GM23338 (cell line): ENCODE results near the gene MAN1A2. TPM values are rescaled to one million over a fixed set of nuclear protein-coding genes. Genes with fewer than 3 reads are reported as not detected.

Experiments
- ATAC-seq: fragments of 200-7000 bp; cut with Tn5 transposase; 3 replicates; pipeline ENCODE4 v1.9.1; 2020
- DNase-seq: peaks from one replicate; pipeline ENCODE4 v3.0.0-alpha.2; 2015; ENCODE audit warnings: low spot score
- H2AFZ ChIP-seq: fragments of 200-600 bp; sonication (generic); 2 replicates; pipeline ENCODE4 v1.8.0; 2016; ENCODE audit warnings: antibody characterized with exemption, mild to moderate bottlenecking, moderate library complexity
- H3F3A ChIP-seq: fragments of 200-600 bp; sonication (generic); replicated peaks from 2 replicates; pipeline ENCODE4 v1.8.0; 2017; ENCODE audit warnings: antibody characterized with exemption, mixed run types, low read depth
- H3K27ac ChIP-seq: fragments of 200-600 bp; sonication (generic); 2 replicates; pipeline ENCODE4 v1.6.1; 2016; ENCODE audit warnings: low read depth
- H3K27me3 ChIP-seq: fragments of 200-600 bp; sonication (generic); 2 replicates; pipeline ENCODE4 v1.8.0; 2016; ENCODE audit warnings: mild to moderate bottlenecking, mixed run types, moderate library complexity; ENCODE audit not compliant: insufficient read depth
- H3K36me3 ChIP-seq: fragments of 200-600 bp; sonication (generic); 2 replicates; pipeline ENCODE4 v1.8.0; 2016; ENCODE audit warnings: mild to moderate bottlenecking; ENCODE audit not compliant: insufficient read depth
- H3K4me1 ChIP-seq: fragments of 200-600 bp; sonication (generic); 2 replicates; pipeline ENCODE4 v1.8.0; 2016; ENCODE audit warnings: mild to moderate bottlenecking, moderate library complexity; ENCODE audit not compliant: insufficient read depth
- H3K4me2 ChIP-seq: fragments of 200-600 bp; sonication (generic); 2 replicates; pipeline ENCODE4 v1.7.1; 2017; ENCODE audit warnings: mixed run types
- H3K4me3 ChIP-seq: fragments of 200-600 bp; sonication (generic); 2 replicates; pipeline ENCODE4 v1.6.1; 2016; ENCODE audit warnings: mixed run types
- H3K79me2 ChIP-seq: fragments of 200-600 bp; sonication (generic); replicated peaks from 2 replicates; pipeline ENCODE4 v1.8.0; 2017; ENCODE audit warnings: mild to moderate bottlenecking; ENCODE audit not compliant: insufficient read depth
- H3K9me2 ChIP-seq: fragments of 200-600 bp; sonication (generic); 2 replicates; pipeline ENCODE4 v1.8.0; 2017; ENCODE audit not compliant: insufficient read depth
- H4K20me1 ChIP-seq: fragments of 200-600 bp; sonication (generic); replicated peaks from 2 replicates; pipeline ENCODE4 v1.8.0; 2017; ENCODE audit warnings: mild to moderate bottlenecking; ENCODE audit not compliant: insufficient read depth
- H3K27ac Mint-ChIP-seq: 2 replicates; pipeline ENCODE4 v1.8.0; 2020; ENCODE audit warnings: inconsistent platforms, mild to moderate bottlenecking, moderate library complexity, mixed read lengths
- H3K27me3 Mint-ChIP-seq: 3 replicates; pipeline ENCODE4 v1.8.0; 2022; ENCODE audit warnings: low read depth, mild to moderate bottlenecking, moderate library complexity, mixed read lengths, inconsistent platforms; ENCODE audit not compliant: insufficient read depth, poor library complexity
- H3K36me3 Mint-ChIP-seq: 3 replicates; pipeline ENCODE4 v1.8.0; 2021; ENCODE audit warnings: low read depth, mild to moderate bottlenecking, inconsistent platforms, moderate library complexity, mixed read lengths
- H3K4me1 Mint-ChIP-seq: 3 replicates; pipeline ENCODE4 v1.8.0; 2020; ENCODE audit warnings: mild to moderate bottlenecking, inconsistent platforms, mixed read lengths
- H3K4me3 Mint-ChIP-seq: 3 replicates; pipeline ENCODE4 v1.8.0; 2021; ENCODE audit warnings: moderate library complexity, mild to moderate bottlenecking, inconsistent platforms, mixed read lengths
- H3K9me3 Mint-ChIP-seq: 3 replicates; pipeline ENCODE4 v1.8.0; 2020; ENCODE audit warnings: moderate library complexity, mild to moderate bottlenecking, inconsistent platforms, mixed read lengths
- CTCF ChIP-seq, 2 experiments: fragments of 200-600 bp in 1 of 2; sonication (generic) in 1 of 2; conservative IDR thresholded peaks; 2 replicates each; pipeline versions ENCODE4 v1.5.1 to v1.6.1; 2016 to 2017; ENCODE audit warnings: antibody characterized with exemption in 2 of 2, low read depth in 2 of 2, mild to moderate bottlenecking in 2 of 2, moderate library complexity in 1 of 2
- EZH2 ChIP-seq: fragments of 200-600 bp; sonication (generic); IDR thresholded peaks from one replicate; pipeline ENCODE4 v1.8.0; 2017; ENCODE audit warnings: antibody characterized with exemption, mild to moderate bottlenecking, low read depth; ENCODE audit not compliant: unreplicated experiment
- JUNB ChIP-seq: IDR thresholded peaks from one replicate; pipeline ENCODE4 v1.6.1; 2016; ENCODE audit warnings: antibody characterized with exemption; ENCODE audit not compliant: unreplicated experiment
- NANOG ChIP-seq: IDR thresholded peaks from 2 replicates; pipeline ENCODE4 v1.6.1; 2016; ENCODE audit warnings: antibody characterized with exemption, borderline replicate concordance
- REST ChIP-seq: IDR thresholded peaks from one replicate; pipeline ENCODE4 v1.6.1; 2018; ENCODE audit warnings: antibody characterized with exemption; ENCODE audit not compliant: unreplicated experiment
- STAT1 ChIP-seq: IDR thresholded peaks from one replicate; pipeline ENCODE4 v1.6.1; 2016; ENCODE audit warnings: antibody characterized with exemption; ENCODE audit not compliant: unreplicated experiment
- ZNF114 ChIP-seq: fragments of 250-450 bp; sonication (Bioruptor Pico); IDR thresholded peaks from 2 replicates; pipeline ENCODE4 v1.5.0; 2020; ENCODE audit warnings: mild to moderate bottlenecking, moderate library complexity
- ZNF331 ChIP-seq: fragments of 250-450 bp; sonication (Bioruptor Pico); IDR thresholded peaks from 2 replicates; pipeline ENCODE4 v1.5.0; 2020; ENCODE audit warnings: low read depth, mild to moderate bottlenecking, moderate library complexity
- ZNF462 ChIP-seq: fragments of 250-450 bp; sonication (Bioruptor Pico); IDR thresholded peaks from 2 replicates; pipeline ENCODE4 v1.5.0; 2020; ENCODE audit warnings: mild to moderate bottlenecking, moderate library complexity
- polyA plus RNA-seq: library from polyadenylated mRNA; unstranded; fragments of >200 nt; fragmentation: Nextera tagmentation; extraction: Ambion mirVana; gene quantifications from 2 replicates; pipeline ENCODE4 v1.2.1, GENCODE V29; 2016
- total RNA-seq: library from RNA; depleted of rRNA; stranded (reverse); fragments of >200 nt; shearing (Covaris generic); gene quantifications from 2 replicates; pipeline ENCODE4 v1.2.3, GENCODE V29; 2014

MAN1A2 gene
- total and polyA plus RNA-seq, 2 experiments from 2014 or later: 18.6 to 22.2 TPM

GRCh38 chr1:117396636-117397035 lies 29.4 kb downstream of the MAN1A2 start (continued):
- no peak for TF ChIP-seq EZH2
- no peak for TF ChIP-seq CTCF (conservative IDR thresholded peaks at IDR 0.05; ENCODE audit: low read depth in 2 of 2)
- TF ChIP-seq JUNB: no peak
- no peak for TF ChIP-seq ZNF114

GRCh38 chr1:117398957-117399356 lies 31.7 kb downstream of the MAN1A2 start:
- peaks cover 20% of the 10 kb centered on the region for H3K36me3 Mint-ChIP-seq
- Histone ChIP-seq H4K20me1 (no peaks in the 10 kb centered on the region), H3K4me2 (no peak overlapping the region), H3K36me3 (peaks cover 7% of the 10 kb centered on the region; the same call in 1 of the 2 replicates), H3K27ac (no peak overlapping the region), H3K79me2 (peaks cover 44% of the 10 kb centered on the region), H3K4me1 (no peaks in the 10 kb centered on the region), H3K4me3 (no peak overlapping the region), H2AFZ (no peak overlapping the region), H3K27me3 (no peaks in the 10 kb centered on the region), H3K9me2 (peaks cover 11% of the 10 kb centered on the region; the same call in 1 of the 2 replicates), H3F3A (no peaks in the 10 kb centered on the region)
- DNase-seq: no peak
- peaks cover 9% of the 10 kb centered on the region for H3K9me3 Mint-ChIP-seq
- H3K4me1 Mint-ChIP-seq: peaks cover 7% of the 10 kb centered on the region; the same call in 1 of the 3 replicates
- no peak overlapping the region for H3K27ac Mint-ChIP-seq
- TF ChIP-seq STAT1 (no peak), ZNF462 (CRISPR knock-in tag) (no peak), REST (no peak), ZNF331 (no peak), EZH2 (no peak), NANOG (no peak)
- H3K27me3 Mint-ChIP-seq: no peaks in the 10 kb centered on the region
- no peak overlapping the region for H3K4me3 Mint-ChIP-seq
- ATAC-seq: no peak
